Neuronal stem cell (in vitro differentiated cells): ENCODE measurements around the gene OSGIN1.

ENCODE experiments used
- DNase-seq: peaks from one replicate; pipeline ENCODE4 v3.0.0-alpha.2; 2013; ENCODE audit warnings: low spot score
- H2AFZ ChIP-seq: one replicate; pipeline ENCODE4 v1.6.1; 2013; ENCODE audit warnings: mild to moderate bottlenecking, low read length, inconsistent platforms
- H2AK5ac ChIP-seq: 2 replicates; pipeline ENCODE4 v1.6.1; 2013; ENCODE audit warnings: low read depth, mild to moderate bottlenecking, inconsistent platforms, low read length, moderate library complexity, mixed read lengths
- H2BK120ac ChIP-seq: 2 replicates; pipeline ENCODE4 v1.6.1; 2013; ENCODE audit warnings: low read depth, mild to moderate bottlenecking, inconsistent platforms, low read length, moderate library complexity, mixed read lengths
- H2BK12ac ChIP-seq: one replicate; pipeline ENCODE4 v1.6.1; 2013; ENCODE audit warnings: low read length, inconsistent platforms
- H2BK15ac ChIP-seq: 2 replicates; pipeline ENCODE4 v1.6.1; 2013; ENCODE audit warnings: mild to moderate bottlenecking, low read length, inconsistent platforms, mixed read lengths
- H2BK5ac ChIP-seq: one replicate; pipeline ENCODE4 v1.6.1; 2013; ENCODE audit warnings: inconsistent platforms, mild to moderate bottlenecking, low read length, moderate library complexity
- H3K14ac ChIP-seq: one replicate; pipeline ENCODE4 v1.6.1; 2013; ENCODE audit warnings: low read length, inconsistent platforms
- H3K18ac ChIP-seq: 2 replicates; pipeline ENCODE4 v1.6.1; 2013; ENCODE audit warnings: low read length, inconsistent platforms
- H3K23ac ChIP-seq: 2 replicates; pipeline ENCODE4 v1.6.1; 2013; ENCODE audit warnings: low read depth, mild to moderate bottlenecking, mixed read lengths, low read length, inconsistent platforms; ENCODE audit not compliant: poor library complexity
- H3K27ac ChIP-seq: replicated peaks from 3 replicates; pipeline ENCODE4 v1.5.1; 2013; ENCODE audit warnings: low read length, inconsistent platforms
- H3K27me3 ChIP-seq, 3 experiments: 2 replicates each; pipeline ENCODE4 v1.6.1; 2013; ENCODE audit warnings: low read length in 3 of 3, mild to moderate bottlenecking in 2 of 3, inconsistent platforms in 1 of 3, low read depth in 1 of 3, mixed read lengths in 1 of 3, moderate library complexity in 1 of 3; ENCODE audit not compliant: control insufficient read depth in 3 of 3, insufficient read depth in 3 of 3
- H3K36me3 ChIP-seq, 2 donors: replicated peaks in 1 of 2; 2 replicates each; pipeline ENCODE4 v1.6.1; 2013; ENCODE audit warnings: low read length in 2 of 2; ENCODE audit not compliant: control insufficient read depth in 2 of 2, insufficient read depth in 2 of 2
- H3K4ac ChIP-seq: 2 replicates; pipeline ENCODE4 v1.6.1; 2013; ENCODE audit warnings: inconsistent platforms, mild to moderate bottlenecking, low read length, moderate library complexity
- H3K4me1 ChIP-seq, 2 donors: 1 replicate in 1 of 2; 2 replicates in 1 of 2; pipeline ENCODE4 v1.6.1; 2013; ENCODE audit warnings: low read length in 2 of 2, low read depth in 1 of 2; ENCODE audit not compliant: control insufficient read depth in 2 of 2, insufficient read depth in 1 of 2
- H3K4me2 ChIP-seq: one replicate; pipeline ENCODE4 v1.6.1; 2013; ENCODE audit warnings: mild to moderate bottlenecking, low read length, inconsistent platforms; ENCODE audit not compliant: insufficient read depth, poor library complexity, severe bottlenecking
- H3K4me3 ChIP-seq, 2 donors: 2 replicates each; pipeline ENCODE4 v1.5.1; 2013; ENCODE audit warnings: low read length in 2 of 2, mild to moderate bottlenecking in 2 of 2, inconsistent platforms in 1 of 2, moderate library complexity in 1 of 2
- H3K79me1 ChIP-seq: one replicate; pipeline ENCODE4 v1.6.1; 2013; ENCODE audit warnings: low read depth, mild to moderate bottlenecking, inconsistent platforms, low read length, moderate library complexity
- H3K9ac ChIP-seq: one replicate; pipeline ENCODE4 v1.6.1; 2013; ENCODE audit warnings: mild to moderate bottlenecking, low read depth, low read length, inconsistent platforms; ENCODE audit not compliant: poor library complexity
- H3K9me3 ChIP-seq, 2 donors: replicated peaks in 1 of 2; 2 replicates each; pipeline versions ENCODE3 to v1.6.1; 2013; ENCODE audit warnings: low read length in 2 of 2, mild to moderate bottlenecking in 2 of 2, inconsistent platforms in 1 of 2, low read depth in 1 of 2, mixed read lengths in 1 of 2, moderate library complexity in 1 of 2; ENCODE audit not compliant: control insufficient read depth in 2 of 2, insufficient read depth in 1 of 2
- H4K8ac ChIP-seq: one replicate; pipeline ENCODE4 v1.6.1; 2013; ENCODE audit warnings: low read depth, mild to moderate bottlenecking, inconsistent platforms, low read length, moderate library complexity
- H4K91ac ChIP-seq: one replicate; pipeline ENCODE4 v1.6.1; 2013; ENCODE audit warnings: low read length, low read depth, mild to moderate bottlenecking, inconsistent platforms; ENCODE audit not compliant: poor library complexity
- WGBS, 2 donors: extraction: QIAGEN DNeasy Blood & Tissue Kit; methylation state at CpG; one replicate each; pipeline ENCODE4 v1.1.7; 2013; ENCODE audit warnings: missing lambda C conversion rate in 2 of 2, mixed read lengths in 1 of 2; ENCODE audit not compliant: insufficient read length in 2 of 2, insufficient replicate concordance in 1 of 2; ENCODE audit errors: extremely low coverage in 2 of 2; 5-methylcytosine and 5-hydroxymethylcytosine counted together

The OSGIN1 gene

GRCh38 chr16:83946781-83947566 is 6.1 kb upstream of the OSGIN1 start:
- WGBS, 2 donors = no CpG with 5 or more reads among the region's 21 CpGs
- H3K23ac ChIP-seq = peak overlapping the region; percentile 5
- H3K27me3 ChIP-seq = no peaks in the 10 kb centered on the region
- peak overlapping the region; percentile 77 for H3K9ac ChIP-seq
- peaks cover 0 to 3% of the 10 kb centered on the region in 2 donors for H3K4me1 ChIP-seq
- no peak overlapping the region for H2BK5ac ChIP-seq
- no peak overlapping the region for H2BK15ac ChIP-seq
- H2BK120ac ChIP-seq = no peak overlapping the region
- H4K8ac ChIP-seq = no peak overlapping the region
- no peak overlapping the region for H3K4ac ChIP-seq
- H3K9me3 ChIP-seq = no peaks in the 10 kb centered on the region
- H3K36me3 ChIP-seq = no peaks in the 10 kb centered on the region
- H4K91ac ChIP-seq = peak overlapping the region; percentile 85
- peak overlapping the region in 1 of 2 donors; percentile 3 for H3K4me3 ChIP-seq
- no peak overlapping the region for H2BK12ac ChIP-seq
- H3K79me1 ChIP-seq = peaks cover 2% of the 10 kb centered on the region
- no peak overlapping the region for H3K4me2 ChIP-seq
- peak overlapping the region; percentile 63 for H2AK5ac ChIP-seq
- no peak for DNase-seq
- no peak overlapping the region for H3K27ac ChIP-seq
- peak overlapping the region; percentile 71 for H3K14ac ChIP-seq
- H2AFZ ChIP-seq = no peak overlapping the region
- H3K18ac ChIP-seq = peak overlapping the region; percentile 48

GRCh38 chr16:83947642-83948234 is 5.3 kb upstream of the OSGIN1 start:
- H2BK15ac ChIP-seq = no peak overlapping the region
- H3K23ac ChIP-seq = peak overlapping the region; percentile 73
- H3K9ac ChIP-seq = peak overlapping the region; percentile 21
- peak overlapping the region; percentile 56 for H3K14ac ChIP-seq
- no CpG with 5 or more reads among the region's 14 CpGs for WGBS, 2 donors
- H3K4me2 ChIP-seq = no peak overlapping the region
- H2BK120ac ChIP-seq = no peak overlapping the region
- peak overlapping the region; percentile 57 for H3K18ac ChIP-seq
- H3K36me3 ChIP-seq = no peaks in the 10 kb centered on the region
- no peak overlapping the region for H3K4me3 ChIP-seq
- no peak overlapping the region for H2AFZ ChIP-seq
- peaks cover 0 to 5% of the 10 kb centered on the region in 2 donors for H3K4me1 ChIP-seq
- peaks cover 2% of the 10 kb centered on the region for H3K79me1 ChIP-seq
- H4K91ac ChIP-seq = no peak overlapping the region
- H2BK5ac ChIP-seq = peak overlapping the region; percentile 82
- no peak overlapping the region for H2AK5ac ChIP-seq
- H2BK12ac ChIP-seq = no peak overlapping the region
- H3K27ac ChIP-seq = no peak overlapping the region
- no peak for DNase-seq
- H4K8ac ChIP-seq = no peak overlapping the region
- no peak overlapping the region for H3K4ac ChIP-seq
- H3K27me3 ChIP-seq = peaks cover 0 to 2% (median 0%) of the 10 kb centered on the region in 3 experiments
- no peaks in the 10 kb centered on the region for H3K9me3 ChIP-seq

- H4K8ac ChIP-seq = no peak overlapping the region
- no peak overlapping the region for H3K9ac ChIP-seq
- no peak overlapping the region for H2BK120ac ChIP-seq
- peaks cover 0 to 2% (median 0%) of the 10 kb centered on the region in 3 experiments for H3K27me3 ChIP-seq
- no peaks in the 10 kb centered on the region for H3K36me3 ChIP-seq
- no peak overlapping the region for H3K14ac ChIP-seq
- H2BK5ac ChIP-seq = no peak overlapping the region
- H3K23ac ChIP-seq = no peak overlapping the region
- no peak overlapping the region for H2BK12ac ChIP-seq
- no peak overlapping the region for H3K4me3 ChIP-seq
- no peak for DNase-seq
- H3K4me2 ChIP-seq = no peak overlapping the region
- peak overlapping the region; percentile 7 for H2AK5ac ChIP-seq
- H3K9me3 ChIP-seq = no peaks in the 10 kb centered on the region
- no peak overlapping the region for H3K18ac ChIP-seq
- H2BK15ac ChIP-seq = no peak overlapping the region
- peaks cover 6 to 15% of the 10 kb centered on the region in 2 donors for H3K4me1 ChIP-seq
- H3K4ac ChIP-seq = no peak overlapping the region
- H3K27ac ChIP-seq = no peak overlapping the region
- H3K79me1 ChIP-seq = peaks cover 2% of the 10 kb centered on the region
- H2AFZ ChIP-seq = no peak overlapping the region
- no peak overlapping the region for H4K91ac ChIP-seq
- no CpG with 5 or more reads among the region's 13 CpGs for WGBS, 2 donors
These were observed 3.9 kb upstream of the OSGIN1 start for GRCh38 chr16:83948914-83949723.

- Histone ChIP-seq H3K9me3 (no peaks in the 10 kb centered on the region), H3K4me3 (no peak overlapping the region), H2BK5ac (no peak overlapping the region), H3K27ac (no peak overlapping the region), H3K4me1 (peaks cover 9 to 21% of the 10 kb centered on the region in 2 donors), H2AFZ (no peak overlapping the region), H3K4ac (no peak overlapping the region), H3K23ac (peak overlapping the region; percentile 43), H3K79me1 (peaks cover 2% of the 10 kb centered on the region), H3K27me3 (peaks cover 0 to 2% (median 0%) of the 10 kb centered on the region in 3 experiments), H3K36me3 (no peaks in the 10 kb centered on the region), H2BK120ac (no peak overlapping the region), H4K91ac (no peak overlapping the region), H3K18ac (no peak overlapping the region), H2BK15ac (no peak overlapping the region), H2BK12ac (no peak overlapping the region), H2AK5ac (peak overlapping the region; percentile 5), H3K9ac (no peak overlapping the region), H4K8ac (no peak overlapping the region), H3K14ac (no peak overlapping the region), H3K4me2 (no peak overlapping the region)
- DNase-seq = no peak
- WGBS, 2 donors = no CpG with 5 or more reads among the region's 5 CpGs
These were observed 3.4 kb upstream of the OSGIN1 start for GRCh38 chr16:83949724-83950001.
